Ishikawa (cell line): ENCODE results near the gene KRTAP10-8.

Experiments used
- CEBPB ChIP-seq: IDR thresholded peaks from 2 replicates; pipeline ENCODE4 v1.6.1; 2012
- CREB1 ChIP-seq: IDR thresholded peaks from 2 replicates; pipeline ENCODE4 v1.6.1; 2012; ENCODE audit warnings: low read depth
- EGR1 ChIP-seq: IDR thresholded peaks from 2 replicates; pipeline ENCODE4 v1.6.1; 2012
- EP300 ChIP-seq: IDR thresholded peaks from 2 replicates; pipeline ENCODE4 v1.6.1; 2012; ENCODE audit warnings: borderline replicate concordance
- FOXM1 ChIP-seq: IDR thresholded peaks from 2 replicates; pipeline ENCODE4 v1.6.1; 2012; ENCODE audit warnings: low read depth, borderline replicate concordance
- MAX ChIP-seq: IDR thresholded peaks from 2 replicates; pipeline ENCODE4 v1.6.1; 2012
- NFIC ChIP-seq: IDR thresholded peaks from 2 replicates; pipeline ENCODE4 v1.6.1; 2012
- RAD21 ChIP-seq: IDR thresholded peaks from 2 replicates; pipeline ENCODE4 v1.6.1; 2012; ENCODE audit warnings: low read depth
- REST ChIP-seq: IDR thresholded peaks from 2 replicates; pipeline ENCODE4 v1.6.1; 2012; ENCODE audit warnings: low read depth, mild to moderate bottlenecking
- TAF1 ChIP-seq: IDR thresholded peaks from 2 replicates; pipeline ENCODE4 v1.6.1; 2012; ENCODE audit warnings: low read depth, mild to moderate bottlenecking
- TCF12 ChIP-seq: IDR thresholded peaks from 2 replicates; pipeline ENCODE4 v1.6.1; 2012; ENCODE audit warnings: low read depth
- TEAD4 ChIP-seq: IDR thresholded peaks from 2 replicates; pipeline ENCODE4 v1.6.1; 2012
- USF1 ChIP-seq: IDR thresholded peaks from 2 replicates; pipeline ENCODE4 v1.6.1; 2012
- YY1 ChIP-seq: IDR thresholded peaks from 2 replicates; pipeline ENCODE4 v1.6.1; 2012; ENCODE audit warnings: low read depth
- ZBTB7A ChIP-seq: IDR thresholded peaks from 2 replicates; pipeline ENCODE4 v1.6.1; 2012; ENCODE audit warnings: low read depth

The KRTAP10-8 gene

GRCh38 chr21:44639331-44639655 lies 27.4 kb downstream of the KRTAP10-8 start:
- TF ChIP-seq ZBTB7A (no peak), CEBPB (no peak), USF1 (no peak), YY1 (no peak), TAF1 (no peak), TCF12 (no peak), REST (no peak), EP300 (no peak), NFIC (no peak)

GRCh38 chr21:44640761-44641160 lies 28.9 kb downstream of the KRTAP10-8 start:
- TF ChIP-seq YY1: no peak
- TF ChIP-seq TAF1: no peak
- no peak for TF ChIP-seq USF1
- no peak for TF ChIP-seq NFIC
- TF ChIP-seq ZBTB7A: no peak

- TF ChIP-seq USF1 (no peak), EGR1 (no peak), NFIC (no peak), RAD21 (no peak), REST (no peak), ZBTB7A (no peak), CREB1 (no peak), TEAD4 (no peak), MAX (no peak), FOXM1 (no peak)
Observed at GRCh38 chr21:44643741-44644310, 31.9 kb downstream of the KRTAP10-8 start.

GRCh38 chr21:44644878-44645277 lies 33.0 kb downstream of the KRTAP10-8 start:
- TF ChIP-seq EP300: no peak
- TF ChIP-seq TCF12: no peak
- no peak for TF ChIP-seq REST
- TF ChIP-seq YY1: no peak
- no peak for TF ChIP-seq RAD21
- TF ChIP-seq USF1: no peak
- no peak for TF ChIP-seq CEBPB
- no peak for TF ChIP-seq MAX
- TF ChIP-seq ZBTB7A: no peak
